Measurements from ENCODE around the gene SDHAF4. TPM values are rescaled to one million over a fixed set of nuclear protein-coding genes. Genes with fewer than 3 reads are reported as not detected.

Gene SDHAF4
- total and polyA plus RNA-seq, 2 experiments from 2014 or later, result 10.9 to 12.1 TPM

GRCh38 chr6:70638468-70638867 lies 71.7 kb downstream of the SDHAF4 start:
- H3K27me3 ChIP-seq (replicated peaks; ENCODE audit: insufficient read depth), result no peaks in the 10 kb centered on the region; the same call in 1 of the 2 replicates
- H3K4me1 ChIP-seq (ENCODE audit: insufficient read depth), result no peaks in the 10 kb centered on the region
- no peak overlapping the region for H3K27ac ChIP-seq
- DNase-seq, result no peak
- H3K79me2 ChIP-seq (ENCODE audit: insufficient read depth), result no peaks in the 10 kb centered on the region
- in situ Hi-C loops (cut with MboI), result no loop called here
- TF ChIP-seq EZH2phosphoT487 (IDR thresholded peaks at IDR 0.05; ENCODE audit: insufficient read depth, low read depth) (no peak), EZH2 (IDR thresholded peaks at IDR 0.05; ENCODE audit: insufficient read depth, poor library complexity, severe bottlenecking) (no peak)
- H3K4me2 ChIP-seq (ENCODE audit: unreplicated experiment), result no peak overlapping the region
- no peaks in the 10 kb centered on the region for H3K9me2 ChIP-seq (ENCODE audit: insufficient read depth)
- H4K20me1 ChIP-seq (ENCODE audit: insufficient read depth), result no peaks in the 10 kb centered on the region
- no peak overlapping the region for H2AFZ ChIP-seq
- no peaks in the 10 kb centered on the region for H3F3A ChIP-seq (ENCODE audit: insufficient read depth)
- no peaks in the 10 kb centered on the region for H3K9me3 ChIP-seq (ENCODE audit: low read depth)
- H3K4me3 ChIP-seq, result no peak overlapping the region
- 70 to 84% methylated on average over 1 of the region's 1 CpG for WGBS, 2 experiments (ENCODE audit: low coverage in 1 of 2, low lambda C conversion rate in 2 of 2, missing lambda C conversion rate in 2 of 2)
- no peaks in the 10 kb centered on the region for H3K36me3 ChIP-seq (ENCODE audit: low read depth)
- H3K9ac ChIP-seq, result no peak overlapping the region

Other genes with a start within 250 kb of the SDHAF4 start
- gene FAM135A, start 153.4 kb upstream of the SDHAF4 start, total RNA-seq (2014; rRNA removed; shearing (Covaris generic)), result 8.2 and 11.5 TPM in 2 replicates
- gene FAM135A, start 153.4 kb upstream of the SDHAF4 start, polyA plus RNA-seq (2016; fragmentation: Nextera tagmentation; extraction: Ambion mirVana), result 3.5 and 4.9 TPM in 2 replicates
- 13.7 and 18.4 TPM in 2 replicates for gene SMAP1, start 101.0 kb downstream of the SDHAF4 start, total RNA-seq (2014; rRNA removed; shearing (Covaris generic))
- gene SMAP1, start 101.0 kb downstream of the SDHAF4 start, polyA plus RNA-seq (2016; fragmentation: Nextera tagmentation; extraction: Ambion mirVana), result 18.0 and 20.1 TPM in 2 replicates